GM12892 (cell line): ENCODE data around the gene LIG4.

Experiments
- DNase-seq: peaks from one replicate; pipeline ENCODE4 v3.0.0; 2011; ENCODE audit not compliant: insufficient read length
- FAIRE-seq: peaks from 2 replicates; lab custom pipeline; 2011; peaks lifted over from hg19 to GRCh38; lab: Jason Lieb, UNC
- POLR2A ChIP-seq: IDR thresholded peaks from 2 replicates; pipeline ENCODE4 v1.6.1; 2011; ENCODE audit warnings: low read depth, low read length, control low read depth
- POLR2AphosphoS5 ChIP-seq: IDR thresholded peaks from 2 replicates; pipeline ENCODE4 v1.6.1; 2011; ENCODE audit warnings: low read depth, low read length, control low read depth
- TAF1 ChIP-seq: IDR thresholded peaks from 2 replicates; pipeline ENCODE4 v1.6.1; 2011; ENCODE audit warnings: low read depth, mild to moderate bottlenecking, control low read depth, low read length, borderline replicate concordance

LIG4 gene

DNA sequence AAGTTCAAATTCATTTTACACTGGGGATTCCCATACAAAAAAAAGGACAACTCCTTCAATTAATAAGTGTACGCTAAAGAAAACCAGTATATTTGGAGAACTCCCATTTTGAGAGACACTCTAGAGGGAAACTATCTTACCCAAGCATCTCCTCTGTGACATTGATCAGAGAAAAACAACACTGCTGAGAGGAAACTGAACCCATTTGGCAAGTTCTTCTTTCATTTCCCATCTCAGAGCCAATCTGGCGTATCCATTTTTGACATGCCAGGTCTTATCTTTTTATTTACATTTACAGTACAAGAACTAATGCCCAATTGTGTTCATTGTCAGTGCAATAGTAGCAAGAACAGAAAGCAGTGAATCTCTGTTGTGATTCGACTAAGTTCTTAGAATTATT, 30.1 kb downstream of the LIG4 start:
- DNase-seq, result no peak
- no peak for FAIRE-seq
- no peak for TF ChIP-seq POLR2AphosphoS5
- no peak for TF ChIP-seq TAF1
- no peak for TF ChIP-seq POLR2A

DNA sequence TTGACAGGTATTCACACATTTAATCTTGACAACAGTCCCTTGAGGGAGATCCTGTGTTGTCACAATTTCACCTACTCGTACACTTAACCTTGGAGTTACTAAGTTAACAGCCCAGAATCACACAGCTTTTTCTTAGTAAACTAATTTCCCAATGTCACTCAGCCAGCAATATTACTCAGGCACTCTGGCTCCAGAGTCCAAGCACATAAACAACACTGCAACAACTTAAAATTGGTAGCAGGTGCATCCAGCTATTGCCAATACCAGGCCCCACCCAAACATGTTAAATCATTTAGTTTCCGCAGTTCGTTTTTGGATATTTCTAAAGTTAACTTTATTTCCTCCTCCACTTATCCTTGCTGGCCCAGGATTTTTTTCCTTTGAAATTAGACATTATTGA, 32.7 kb downstream of the LIG4 start:
- no peak for TF ChIP-seq TAF1
- TF ChIP-seq POLR2A, result no peak
- TF ChIP-seq POLR2AphosphoS5, result no peak
- DNase-seq (no peak), FAIRE-seq (no peak)

DNA sequence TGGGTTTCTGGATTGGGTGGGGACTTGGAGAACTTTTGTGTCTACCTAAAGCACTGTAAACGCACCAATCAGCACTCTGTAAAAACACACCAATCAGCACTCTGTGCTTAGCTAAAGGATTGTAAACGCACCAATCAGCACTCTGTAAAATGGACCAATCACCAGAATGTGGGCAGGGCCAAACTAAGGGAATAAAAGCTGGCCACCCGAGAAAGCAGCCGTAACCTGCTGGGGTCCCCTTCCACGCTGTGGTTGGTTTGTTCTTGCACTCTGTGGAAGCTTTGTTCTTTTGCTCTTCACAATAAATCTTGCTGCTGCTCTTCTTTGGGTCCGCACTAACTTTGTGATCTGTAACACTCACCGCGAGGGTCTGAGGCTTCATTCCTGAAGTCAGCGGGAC, 37.3 kb downstream of the LIG4 start:
- FAIRE-seq (no peak), DNase-seq (no peak)
- TF ChIP-seq POLR2AphosphoS5 (no peak), TAF1 (no peak)

DNA sequence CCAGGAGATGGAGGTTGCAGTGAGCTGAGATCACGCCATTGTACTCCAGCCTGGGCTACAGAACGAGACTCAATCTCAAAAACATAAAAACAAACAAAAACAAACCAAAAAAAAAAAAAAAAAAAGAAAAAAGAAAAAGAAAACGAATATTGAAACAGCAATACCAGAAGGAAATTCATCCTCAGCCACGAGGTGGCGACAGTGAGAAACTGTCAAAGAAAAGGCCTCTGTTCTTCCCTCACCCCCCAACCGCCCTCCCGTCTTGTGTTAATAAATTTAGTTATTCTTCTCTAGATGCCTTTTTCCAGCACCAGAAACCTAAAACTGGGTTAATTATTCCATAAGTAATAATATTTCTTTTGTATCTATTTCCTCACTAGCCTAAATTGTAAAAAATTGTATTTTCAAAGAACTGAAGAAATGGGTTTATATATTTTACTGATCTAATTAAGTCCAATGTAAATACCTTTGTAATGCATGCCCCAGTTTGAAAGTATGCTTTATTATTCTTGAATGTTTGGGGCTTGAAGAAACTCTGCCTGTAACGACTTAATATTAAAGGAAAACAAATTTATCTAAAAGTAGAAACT, 38.6 kb downstream of the LIG4 start:
- TF ChIP-seq TAF1, result no peak
- TF ChIP-seq POLR2AphosphoS5, result no peak
- TF ChIP-seq POLR2A, result no peak
- FAIRE-seq (no peak), DNase-seq (no peak)

DNA sequence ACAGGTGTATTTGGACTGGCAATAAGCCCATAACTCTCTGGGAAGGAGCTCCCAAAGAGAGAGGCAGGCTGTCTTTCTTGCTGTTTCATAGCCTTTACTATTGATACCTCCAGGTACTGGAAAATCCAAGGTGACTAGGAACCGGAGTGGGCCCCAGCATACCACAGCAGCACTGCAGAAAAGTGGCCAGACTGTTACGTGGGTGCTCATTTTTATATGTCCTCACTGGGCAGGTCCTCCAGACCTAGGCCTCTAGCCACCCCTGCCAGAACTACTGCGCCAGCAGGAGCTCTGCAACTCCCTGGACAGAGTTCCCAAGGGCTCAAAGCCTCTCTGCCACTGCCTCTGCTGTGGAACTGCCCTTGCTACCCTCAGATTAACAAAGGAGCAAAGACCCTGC, 46.4 kb downstream of the LIG4 start:
- FAIRE-seq (no peak), DNase-seq (no peak)
- TF ChIP-seq POLR2A, result no peak
- no peak for TF ChIP-seq TAF1
- TF ChIP-seq POLR2AphosphoS5, result no peak

DNA sequence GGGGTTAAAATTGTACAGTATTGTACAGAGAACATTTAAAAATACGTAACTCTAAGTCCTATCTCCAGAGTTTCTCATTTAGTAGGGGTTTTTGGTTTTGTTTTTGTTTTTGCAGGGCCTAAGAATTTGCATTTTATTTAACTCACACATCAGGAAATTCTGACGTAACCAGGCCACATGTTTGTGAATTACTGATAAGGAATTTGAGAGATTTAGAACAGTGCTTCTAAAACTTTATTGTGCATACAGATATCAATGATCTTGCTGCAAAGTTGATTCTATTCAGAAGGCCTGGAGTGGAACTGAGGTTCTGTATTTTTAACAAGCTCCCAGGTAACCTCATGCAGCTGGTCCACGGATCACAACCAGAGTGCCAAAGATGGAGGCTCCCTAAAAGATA, 49.3 kb downstream of the LIG4 start:
- FAIRE-seq (no peak), DNase-seq (no peak)

DNA sequence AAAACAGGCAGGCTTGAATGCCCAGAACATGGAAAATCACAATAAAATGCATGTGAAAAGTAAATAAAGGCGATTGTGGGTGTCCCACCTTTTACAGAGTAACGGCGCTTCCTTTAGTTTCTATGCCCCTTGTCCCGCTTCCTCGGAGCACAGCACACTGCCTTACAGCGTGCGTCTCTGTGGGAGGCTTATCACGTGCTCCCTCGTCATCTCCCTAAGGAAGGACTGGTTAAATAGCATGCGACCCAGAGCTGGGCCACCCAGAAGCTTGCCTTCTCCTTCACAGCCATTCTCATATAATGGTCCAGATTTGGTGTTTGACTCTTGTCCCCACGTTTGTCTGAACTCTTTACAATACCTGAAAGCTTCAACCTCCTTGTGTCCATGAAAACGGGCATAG, 56.6 kb downstream of the LIG4 start:
- TF ChIP-seq POLR2A, result no peak
- TF ChIP-seq TAF1, result no peak
- TF ChIP-seq POLR2AphosphoS5, result no peak
- no peak for FAIRE-seq
- no peak for DNase-seq

More for the DNA sequence above, 49.3 kb downstream of the LIG4 start:
- TF ChIP-seq TAF1 (no peak), POLR2A (no peak), POLR2AphosphoS5 (no peak)
